Upper lobe of right lung (tissue), 1 donor: Measurements from ENCODE around the gene ANKRD24. TPM values are rescaled to one million over a fixed set of nuclear protein-coding genes. Genes with fewer than 3 reads are reported as not detected.

ENCODE experiments used
- ATAC-seq: fragments of 200-7000 bp; cut with Tn5 transposase; one replicate; pipeline ENCODE4 v1.9.1; 2020; ENCODE audit warnings: mild to moderate bottlenecking, moderate library complexity
- DNase-seq: peaks from one replicate; pipeline ENCODE4 v3.0.0-alpha.2; 2020
- H3K27ac ChIP-seq: fragments of 200-600 bp; one replicate; pipeline ENCODE4 v1.8.0; 2022
- H3K27me3 ChIP-seq: fragments of 200-600 bp; one replicate; pipeline ENCODE4 v1.8.0; 2022; ENCODE audit warnings: mild to moderate bottlenecking
- H3K36me3 ChIP-seq: fragments of 200-600 bp; one replicate; pipeline ENCODE4 v1.8.0; 2022
- H3K4me1 ChIP-seq: fragments of 200-600 bp; one replicate; pipeline ENCODE4 v1.8.0; 2022
- H3K4me3 ChIP-seq: fragments of 200-600 bp; one replicate; pipeline ENCODE4 v1.8.0; 2022; ENCODE audit warnings: mild to moderate bottlenecking
- H3K9me3 ChIP-seq: fragments of 200-600 bp; one replicate; pipeline ENCODE4 v1.8.0; 2022
- intact Hi-C: fragments of 100-400 bp; cut with DNase I; formaldehyde crosslinking; loops from one replicate; pipeline ENCODE4 v1.11.0; 2022
- total RNA-seq: library from RNA; stranded (reverse); fragmentation: NEBNext Ultra II Directional; extraction: Animal tissue kit (Norgen Biotek cat#: 25700); gene quantifications from one replicate; pipeline ENCODE4 v1.2.1, GENCODE V29; 2021
- TF ChIP-seq, protein P1 (sequence below): fragments of 200-600 bp; IDR thresholded peaks from one replicate; pipeline ENCODE4 v1.8.0; 2022; ENCODE audit warnings: antibody characterized with exemption
- donor health status: DM: no; HTN: yes; CAD: no; lungs with severe emphysema.

Gene ANKRD24
- total RNA-seq, 1 donor from 2014 or later = 2.3 TPM

DNA sequence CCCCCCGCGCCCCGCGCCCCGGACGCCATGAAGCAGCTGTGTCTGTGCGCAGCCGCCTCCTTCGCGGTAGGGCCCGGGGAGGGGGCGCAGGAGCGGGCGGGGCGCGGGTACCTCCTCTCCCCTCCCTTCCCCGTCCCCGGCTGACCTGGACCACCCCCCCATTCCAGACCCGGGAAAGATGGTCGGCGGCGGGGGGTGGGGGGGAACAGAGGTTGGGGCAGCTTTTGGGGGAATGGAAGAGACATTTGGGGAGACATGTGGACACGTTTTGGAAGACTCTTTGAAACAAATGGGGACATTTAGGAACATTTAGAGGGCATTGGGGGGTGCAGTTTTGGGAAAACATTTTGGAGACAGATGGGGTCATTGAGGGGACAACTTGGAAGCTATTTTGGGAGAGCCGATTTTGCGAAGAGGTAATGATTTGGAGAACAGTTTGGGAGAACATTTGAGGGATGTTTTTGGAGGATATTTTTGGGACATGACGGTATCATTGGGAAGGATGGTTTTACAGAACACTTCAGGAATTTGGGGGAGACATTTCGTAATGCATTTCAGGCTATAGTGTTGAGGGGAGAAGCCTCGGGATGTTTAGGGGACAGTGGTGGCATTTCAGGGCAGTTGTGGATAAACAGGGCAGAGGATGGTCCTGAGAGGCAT, 16.1 kb downstream of the ANKRD24 start:
- DNase-seq (no peak), ATAC-seq (no peak)

DNA sequence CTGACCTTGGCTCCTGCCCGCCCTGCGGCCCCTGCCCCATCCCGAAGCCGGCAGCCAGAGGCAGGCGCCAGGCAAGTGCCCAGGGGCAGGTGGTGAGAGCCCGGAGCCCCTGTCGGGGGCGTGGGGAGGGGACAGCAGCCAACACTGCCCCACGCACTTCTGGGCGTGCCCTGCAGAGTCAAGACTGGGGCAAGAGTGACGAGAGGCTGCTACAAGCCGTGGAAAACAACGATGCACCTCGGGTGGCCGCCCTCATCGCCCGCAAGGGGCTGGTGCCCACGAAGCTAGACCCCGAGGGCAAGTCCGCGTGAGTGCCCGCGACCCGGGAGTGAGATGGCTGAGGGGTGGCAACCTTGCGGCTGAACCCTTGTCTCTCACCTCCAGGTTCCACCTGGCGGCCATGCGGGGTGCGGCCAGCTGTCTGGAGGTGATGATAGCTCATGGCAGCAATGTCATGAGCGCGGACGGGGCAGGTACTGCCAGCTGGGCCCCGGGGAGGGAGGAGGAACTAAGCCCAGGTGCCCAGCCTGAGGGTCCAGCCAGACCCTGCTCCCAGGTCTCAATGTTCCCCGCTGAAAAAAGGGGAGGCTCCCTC, 17.3 kb downstream of the ANKRD24 start:
- Histone ChIP-seq H3K4me1 (peaks cover 4% of the 10 kb centered on the region), H3K4me3 (no peak overlapping the region), H3K27me3 (peaks cover 50% of the 10 kb centered on the region), H3K9me3 (no peaks in the 10 kb centered on the region), H3K27ac (no peak overlapping the region), H3K36me3 (no peaks in the 10 kb centered on the region)
- no peak for DNase-seq
- TF ChIP-seq, protein P1, sequence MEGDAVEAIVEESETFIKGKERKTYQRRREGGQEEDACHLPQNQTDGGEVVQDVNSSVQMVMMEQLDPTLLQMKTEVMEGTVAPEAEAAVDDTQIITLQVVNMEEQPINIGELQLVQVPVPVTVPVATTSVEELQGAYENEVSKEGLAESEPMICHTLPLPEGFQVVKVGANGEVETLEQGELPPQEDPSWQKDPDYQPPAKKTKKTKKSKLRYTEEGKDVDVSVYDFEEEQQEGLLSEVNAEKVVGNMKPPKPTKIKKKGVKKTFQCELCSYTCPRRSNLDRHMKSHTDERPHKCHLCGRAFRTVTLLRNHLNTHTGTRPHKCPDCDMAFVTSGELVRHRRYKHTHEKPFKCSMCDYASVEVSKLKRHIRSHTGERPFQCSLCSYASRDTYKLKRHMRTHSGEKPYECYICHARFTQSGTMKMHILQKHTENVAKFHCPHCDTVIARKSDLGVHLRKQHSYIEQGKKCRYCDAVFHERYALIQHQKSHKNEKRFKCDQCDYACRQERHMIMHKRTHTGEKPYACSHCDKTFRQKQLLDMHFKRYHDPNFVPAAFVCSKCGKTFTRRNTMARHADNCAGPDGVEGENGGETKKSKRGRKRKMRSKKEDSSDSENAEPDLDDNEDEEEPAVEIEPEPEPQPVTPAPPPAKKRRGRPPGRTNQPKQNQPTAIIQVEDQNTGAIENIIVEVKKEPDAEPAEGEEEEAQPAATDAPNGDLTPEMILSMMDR = no peak
- intact Hi-C loops = no loop called here
- ATAC-seq = no peak

More for the DNA sequence above, 16.1 kb downstream of the ANKRD24 start:
- H3K9me3 ChIP-seq = no peaks in the 10 kb centered on the region
- no peak overlapping the region for H3K27ac ChIP-seq
- TF ChIP-seq, protein P1 = no peak
- H3K27me3 ChIP-seq = peaks cover 60% of the 10 kb centered on the region
- H3K4me3 ChIP-seq = no peak overlapping the region
- H3K4me1 ChIP-seq = no peaks in the 10 kb centered on the region
- no peaks in the 10 kb centered on the region for H3K36me3 ChIP-seq
- intact Hi-C loops = no loop called here

DNA sequence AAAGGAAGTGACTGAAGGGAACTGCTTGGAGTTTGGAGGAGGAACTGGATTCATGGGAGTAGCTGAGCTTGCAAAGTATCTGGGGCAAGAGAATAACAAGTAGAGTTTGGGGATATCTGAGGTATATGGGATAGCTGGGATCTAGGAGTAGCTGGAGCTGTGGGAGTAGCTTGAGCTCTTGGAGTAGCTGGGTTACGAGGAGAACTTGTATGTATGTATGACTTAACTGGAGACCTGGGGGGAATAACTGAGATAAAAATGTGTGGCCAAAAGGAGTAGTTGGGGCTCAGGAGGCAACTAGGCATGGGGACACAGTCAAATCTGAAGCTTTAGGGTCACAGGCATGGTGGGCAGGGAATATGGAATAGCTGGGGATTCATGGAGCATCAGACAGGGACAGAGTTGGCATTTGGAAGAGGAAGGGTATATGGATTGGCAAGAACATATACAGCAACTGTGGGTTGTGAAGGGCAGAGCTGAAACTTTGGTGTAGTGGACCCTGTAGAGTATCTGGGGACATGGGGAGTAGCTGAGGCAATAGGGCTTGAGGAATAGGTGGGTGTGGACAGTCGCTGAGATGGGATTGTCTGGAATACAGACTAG, 18.6 kb downstream of the ANKRD24 start:
- H3K4me3 ChIP-seq = no peak overlapping the region
- no peak for DNase-seq
- no peaks in the 10 kb centered on the region for H3K36me3 ChIP-seq
- H3K27me3 ChIP-seq = peaks cover 40% of the 10 kb centered on the region
- H3K27ac ChIP-seq = no peak overlapping the region
- intact Hi-C loops = no loop called here
- no peaks in the 10 kb centered on the region for H3K9me3 ChIP-seq
- TF ChIP-seq, protein P1 = no peak
- H3K4me1 ChIP-seq = peaks cover 6% of the 10 kb centered on the region
- ATAC-seq = no peak

DNA sequence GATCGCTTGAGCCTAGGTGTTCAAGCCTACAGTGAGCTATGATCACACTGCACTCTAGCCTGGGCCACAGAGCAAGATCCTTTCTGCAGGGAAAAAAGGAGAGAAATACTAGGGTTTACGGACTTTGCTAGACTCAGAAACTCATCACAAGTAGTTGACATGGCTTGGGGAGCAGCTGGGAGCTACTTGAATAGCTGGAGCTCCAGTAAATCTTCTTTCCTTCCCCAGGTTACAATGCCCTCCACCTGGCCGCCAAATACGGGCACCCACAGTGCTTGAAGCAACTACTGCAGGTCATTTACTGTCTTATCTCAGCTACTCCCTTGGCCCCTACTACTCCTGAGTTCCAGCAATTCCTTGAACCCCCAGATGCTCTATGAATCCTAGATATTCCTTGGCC, 19.3 kb downstream of the ANKRD24 start:
- Histone ChIP-seq H3K27me3 (peaks cover 32% of the 10 kb centered on the region), H3K9me3 (no peaks in the 10 kb centered on the region), H3K4me1 (peaks cover 6% of the 10 kb centered on the region), H3K27ac (no peak overlapping the region), H3K36me3 (no peaks in the 10 kb centered on the region), H3K4me3 (no peak overlapping the region)
- DNase-seq = no peak
- TF ChIP-seq, protein P1 = no peak
- ATAC-seq = no peak
- intact Hi-C loops = no loop called here

DNA sequence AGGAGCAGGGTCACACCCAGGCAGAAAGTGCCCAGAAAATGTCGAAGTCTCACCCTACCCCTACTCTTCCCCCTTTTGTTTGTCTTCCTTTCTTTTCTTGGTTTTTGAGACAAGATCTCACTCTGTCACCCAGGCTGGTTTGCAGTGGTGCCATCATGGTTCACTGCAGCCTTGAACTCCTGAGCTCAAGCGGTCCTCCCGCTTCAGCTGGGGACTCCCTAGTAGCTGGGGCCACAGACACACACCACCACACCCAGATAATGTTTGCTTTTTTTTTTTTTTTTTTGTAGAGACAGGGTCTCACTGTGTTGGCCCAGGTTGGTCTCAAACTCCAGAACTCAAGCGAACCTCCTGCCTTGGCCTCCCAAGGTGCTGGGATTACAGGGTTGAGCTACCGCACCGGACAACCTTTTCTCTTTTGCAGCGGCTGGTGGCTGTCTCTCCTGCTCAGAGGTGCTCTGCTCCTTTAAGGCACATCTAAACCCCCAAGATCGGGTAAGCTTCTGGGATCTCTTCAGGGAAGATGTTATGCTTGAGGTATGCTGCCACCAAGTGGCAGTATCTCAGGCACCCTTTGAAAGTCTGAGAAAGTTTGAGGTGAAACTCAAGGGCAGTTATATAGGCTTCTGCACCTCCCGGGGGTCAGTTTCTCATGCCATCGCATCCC, 24.5 kb downstream of the ANKRD24 start:
- no peak for ATAC-seq
- no peak for DNase-seq
- no peak overlapping the region for H3K4me3 ChIP-seq
- no peaks in the 10 kb centered on the region for H3K27me3 ChIP-seq
- intact Hi-C loops = no loop called here
- no peaks in the 10 kb centered on the region for H3K9me3 ChIP-seq
- no peak overlapping the region for H3K27ac ChIP-seq
- no peaks in the 10 kb centered on the region for H3K36me3 ChIP-seq
- peaks cover 6% of the 10 kb centered on the region for H3K4me1 ChIP-seq
- TF ChIP-seq, protein P1 = no peak
